OCI-M2 (cell line): ENCODE results near the gene CDK18.
"Not testable (repeated sequence)": the region's sequence is repeated elsewhere in the genome, so short reads cannot be mapped to it uniquely, and the experiment has no call there.

Source experiments
- DNase-seq: peaks from one replicate; lab custom pipeline; 2025; ENCODE audit not compliant: unreplicated experiment; lab: John Stamatoyannopoulos, UW

Gene CDK18

DNA sequence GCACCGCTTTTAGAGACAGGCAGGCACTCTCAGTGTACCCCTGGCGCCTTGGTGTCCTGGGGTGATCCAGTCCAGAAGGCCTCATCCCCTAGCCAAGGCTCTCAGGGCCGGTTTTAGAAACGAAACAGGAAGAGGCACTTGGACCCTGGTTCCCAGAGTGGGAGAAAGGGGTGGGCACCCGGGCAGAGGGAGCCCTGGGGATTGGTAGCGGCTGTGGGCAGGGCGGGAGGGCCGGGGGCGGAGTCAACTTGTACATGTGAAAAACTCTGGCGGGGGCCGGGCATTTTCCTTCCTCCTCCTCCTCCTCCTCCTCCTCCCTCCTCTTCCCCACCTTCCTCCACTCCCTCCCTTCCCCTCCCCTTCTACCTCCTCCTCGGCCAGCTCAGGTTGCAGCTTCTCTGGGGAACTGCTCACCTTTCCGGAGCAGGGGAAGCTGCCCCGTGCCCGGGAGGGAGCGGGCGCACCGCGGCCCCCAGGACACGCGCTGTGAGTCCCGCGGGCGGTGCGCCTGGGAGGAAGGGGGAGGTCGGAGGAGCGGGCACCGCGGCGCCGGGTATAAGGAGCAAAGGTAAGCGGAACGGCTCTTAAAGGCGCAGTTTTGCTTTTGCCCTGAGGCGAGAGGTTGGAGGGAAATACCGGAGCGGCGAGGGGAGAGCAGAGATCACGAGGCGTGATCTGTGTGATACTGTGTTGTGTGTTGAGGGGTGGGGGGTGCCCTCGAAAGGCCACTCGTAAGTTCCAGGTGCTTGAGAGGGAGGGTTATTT, at the start of gene CDK18:
TSS of gene CDK18 (plus strand) at position 359 of the 765 bp plus-strand sequence. CDS start 18,499 bp downstream, outside the sequence.
- no peak for DNase-seq

DNA sequence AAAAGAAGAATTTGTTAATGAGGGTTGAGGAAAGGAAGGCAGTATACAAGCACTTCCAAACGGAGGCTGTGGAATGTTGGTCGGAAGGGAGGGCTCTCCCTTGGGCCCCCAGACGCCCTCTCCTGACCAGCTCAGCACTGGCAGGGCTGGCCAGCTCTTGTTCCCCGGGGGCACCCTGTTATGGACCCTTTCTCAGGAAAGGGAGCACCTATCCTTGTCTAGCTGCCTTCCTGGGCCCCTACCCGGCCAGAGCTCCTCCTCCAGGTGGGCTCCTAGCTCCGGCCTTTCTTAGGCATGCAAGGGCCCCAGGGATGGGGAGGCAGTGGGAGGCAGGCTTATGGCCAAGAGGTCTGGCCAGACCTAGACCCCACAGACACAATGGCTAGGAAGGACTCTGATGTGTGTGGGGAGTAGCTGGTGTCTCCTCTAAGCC, 49.5 kb upstream of the CDK18 start:
- DNase-seq = no peak

DNA sequence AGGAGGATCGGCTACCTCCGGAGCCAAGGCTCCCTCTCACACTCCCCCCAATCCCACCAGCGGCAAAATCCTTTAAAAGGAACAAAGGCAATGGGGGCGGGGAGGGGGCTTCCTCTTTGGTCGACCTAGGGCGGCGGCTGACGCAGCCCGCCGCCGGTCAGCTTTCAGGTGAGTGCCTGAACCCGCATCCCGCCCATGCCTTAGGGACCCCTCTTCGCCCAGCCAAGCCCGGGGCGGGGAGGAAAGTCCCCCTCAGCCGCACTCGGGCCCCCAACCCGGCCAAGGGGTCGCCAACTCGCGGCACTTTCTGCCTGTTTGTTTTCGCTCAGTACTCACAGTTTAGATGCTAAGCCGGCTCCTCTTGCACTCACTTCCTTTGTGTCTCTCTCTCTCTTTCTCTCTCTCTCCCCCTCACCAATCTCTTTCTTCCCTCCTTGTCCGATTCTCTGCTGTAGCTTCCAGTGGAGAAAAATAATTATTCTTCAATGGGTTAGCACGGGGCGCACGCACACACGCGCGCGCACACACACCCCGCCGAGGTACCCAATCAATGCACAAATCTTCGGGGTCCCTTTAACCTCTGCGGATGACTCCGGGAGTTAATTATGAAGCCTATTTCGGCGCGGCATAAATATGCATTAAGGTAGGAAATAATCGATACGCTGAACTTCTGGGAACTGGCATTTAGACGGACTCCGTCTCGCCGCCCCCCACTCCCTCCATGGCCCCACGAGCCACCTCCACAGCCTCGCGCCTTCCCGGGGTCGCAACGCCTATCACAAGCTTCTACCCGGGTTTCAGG, 48.7 kb upstream of the CDK18 start, which contains the start of gene BLACAT1:
TSS of gene BLACAT1 (minus strand) at position 465 of the 802 bp plus-strand sequence.
- DNase-seq = no peak

DNA sequence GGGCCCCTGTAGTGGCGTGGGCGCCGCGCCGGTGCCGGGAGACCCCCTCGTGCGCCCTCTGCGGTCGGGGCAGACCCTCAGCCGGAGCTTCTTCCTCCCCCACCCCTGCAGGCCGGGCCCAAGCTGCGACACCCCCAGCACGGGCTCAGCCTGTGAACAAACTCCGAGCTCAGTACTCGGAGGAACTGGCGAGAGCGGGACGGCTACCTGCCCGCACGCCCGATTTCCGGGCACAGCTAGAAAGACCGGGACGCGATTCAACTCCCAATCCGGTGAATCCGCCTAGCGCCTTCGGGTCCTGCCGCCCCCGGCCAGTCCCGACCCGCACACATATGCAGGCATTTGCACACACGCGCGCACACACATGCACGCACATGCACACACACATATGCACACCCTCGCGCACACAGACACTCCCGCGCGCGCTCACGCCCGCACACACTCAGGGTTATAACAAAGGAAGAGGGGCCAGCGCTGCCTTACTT, 48.0 kb upstream of the CDK18 start:
- DNase-seq = no peak

DNA sequence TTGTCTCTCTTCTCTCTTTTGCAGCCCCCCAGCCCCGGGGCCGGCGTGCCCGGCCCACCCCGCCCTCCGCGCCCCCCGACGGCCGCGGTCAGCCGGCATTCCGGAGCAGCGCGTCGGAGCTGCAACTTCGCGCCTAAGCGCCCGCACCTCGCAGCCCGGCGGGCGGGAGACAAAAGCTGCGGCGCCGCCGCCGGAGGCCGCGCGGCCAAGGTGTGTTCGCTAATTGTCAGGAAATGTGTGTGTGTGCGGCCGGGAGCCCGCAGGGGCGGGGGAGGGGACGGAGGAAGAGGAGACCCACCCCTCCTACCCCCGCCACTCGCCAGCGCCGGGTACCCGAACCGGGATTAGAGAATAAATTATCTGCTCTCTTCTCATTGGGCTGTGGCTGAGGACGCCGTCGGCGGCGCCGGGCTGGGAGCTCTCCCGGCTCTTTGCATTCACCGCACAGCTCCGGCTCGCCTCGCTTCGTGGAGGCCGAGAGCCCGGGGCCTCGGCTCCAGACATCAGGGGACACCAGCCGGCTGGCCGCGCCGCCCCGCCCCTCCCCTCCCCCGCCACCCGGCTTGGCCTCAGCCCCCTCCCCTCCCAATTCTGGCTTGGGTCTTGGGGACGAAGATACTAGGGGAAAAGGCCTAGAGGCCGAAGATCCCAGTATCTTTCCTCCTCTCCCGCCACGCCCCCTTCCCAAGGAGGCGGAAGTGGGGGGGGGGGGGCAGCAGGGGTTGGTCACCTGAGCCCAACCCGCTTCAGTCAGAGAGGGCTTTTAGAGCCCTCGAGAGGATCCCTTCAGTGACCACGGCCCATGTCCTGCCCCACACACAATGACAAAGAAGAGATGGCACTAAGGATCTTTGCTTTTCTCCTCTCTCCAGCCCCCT, 47.4 kb upstream of the CDK18 start:
- no peak for DNase-seq

DNA sequence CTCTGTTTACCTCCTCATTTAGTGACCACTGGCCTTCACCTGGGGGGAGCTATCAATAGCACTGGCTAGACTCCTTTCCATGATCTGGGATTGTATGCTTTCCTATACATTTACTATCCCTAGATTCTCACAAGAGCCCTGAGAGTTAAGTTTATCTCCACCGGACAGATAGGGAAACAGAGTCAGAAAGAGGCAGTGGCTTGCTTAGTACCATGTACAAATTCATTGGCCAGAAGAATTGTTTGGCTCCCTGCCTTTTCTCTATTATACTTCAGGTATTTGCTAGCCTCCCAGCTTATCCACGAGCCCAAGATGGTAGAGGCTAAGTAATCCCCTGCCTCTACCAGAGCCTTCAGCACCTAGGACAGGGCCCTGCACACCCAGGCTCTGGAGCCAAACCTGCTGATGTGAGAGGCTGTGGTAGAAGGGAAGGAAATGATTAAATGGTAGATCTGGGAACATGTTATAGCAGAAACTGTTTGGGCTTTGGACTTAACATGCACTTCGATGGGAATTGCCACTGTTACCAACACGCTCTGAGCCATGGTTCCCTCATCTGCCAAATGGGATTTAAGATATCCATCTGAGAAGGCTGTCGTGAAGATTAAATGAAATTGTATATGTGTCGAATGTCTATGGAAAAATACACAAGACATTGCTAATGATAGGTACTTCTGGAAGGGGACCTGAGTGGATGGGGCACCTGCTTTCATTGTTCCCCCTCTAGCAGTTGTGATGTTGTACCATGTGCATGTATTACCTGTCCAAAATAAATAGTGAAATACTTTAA, 45.5 kb upstream of the CDK18 start:
- DNase-seq = no peak

DNA sequence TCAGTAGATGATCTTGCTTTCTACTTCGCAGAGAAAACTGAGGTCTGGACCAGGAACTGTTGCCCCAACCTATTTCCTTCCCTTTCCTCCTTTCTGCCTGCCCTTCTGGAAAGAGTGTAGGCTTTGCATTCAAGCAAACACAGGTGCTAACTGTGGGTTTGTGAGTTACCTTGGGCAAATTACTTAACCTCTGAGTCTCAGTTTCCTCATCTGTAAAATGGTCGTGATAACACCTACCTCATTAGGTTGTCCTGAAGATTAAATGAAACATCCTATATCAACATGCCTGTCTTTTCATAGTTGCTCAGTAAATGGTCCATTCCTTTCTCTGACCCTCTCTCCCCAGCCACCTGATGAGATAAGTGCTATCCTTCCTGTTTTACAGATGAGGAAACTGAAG, 39.1 kb upstream of the CDK18 start:
- no peak for DNase-seq

DNA sequence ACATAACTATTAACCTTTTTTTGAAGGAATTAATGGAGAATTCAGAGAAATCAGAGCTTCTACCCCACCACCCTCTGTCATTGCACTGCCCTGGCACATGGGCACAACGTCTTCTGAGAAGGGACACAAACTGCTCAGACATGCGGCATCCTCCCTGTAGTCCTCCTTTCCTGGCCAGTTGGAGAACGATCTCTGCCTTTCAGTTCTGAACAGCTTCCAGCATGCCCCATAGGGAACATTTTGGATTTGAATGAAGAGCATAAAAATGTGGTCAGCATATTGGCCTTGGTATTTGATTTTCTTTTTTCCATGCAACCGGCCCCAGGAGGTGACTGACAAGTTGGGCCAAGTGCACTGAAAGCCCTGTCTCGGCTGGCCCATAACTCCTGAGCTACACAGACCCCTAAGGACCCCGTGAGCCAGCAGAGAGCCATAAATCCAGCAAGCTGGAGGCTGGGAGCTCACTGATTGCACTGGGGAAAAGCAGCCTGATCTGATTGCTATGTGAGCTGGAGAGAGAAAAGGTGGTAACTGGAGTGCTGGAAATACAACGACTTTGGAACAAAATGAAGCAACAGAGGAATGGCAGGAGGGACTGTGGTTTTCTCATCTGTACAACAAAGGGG, 37.8 kb upstream of the CDK18 start:
- no peak for DNase-seq

DNA sequence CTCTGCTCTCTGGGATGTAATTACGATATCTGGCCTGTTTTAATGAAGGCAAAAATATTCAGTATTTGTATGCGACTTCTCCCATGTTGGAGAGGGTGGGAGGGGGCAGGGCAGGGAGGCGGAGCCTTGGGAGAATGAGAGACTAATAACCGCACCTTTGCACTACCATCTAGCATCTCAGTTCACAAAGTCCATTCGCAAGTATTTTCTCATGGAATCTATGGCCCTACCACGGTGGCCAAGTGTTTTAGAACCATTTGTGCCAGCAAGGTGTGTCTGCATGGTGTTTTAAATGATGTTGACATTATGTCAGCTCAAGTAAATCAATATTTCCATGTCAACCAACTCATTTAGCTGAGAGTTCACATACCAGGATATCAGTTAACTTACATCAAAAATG, 34.3 kb upstream of the CDK18 start:
- no peak for DNase-seq

DNA sequence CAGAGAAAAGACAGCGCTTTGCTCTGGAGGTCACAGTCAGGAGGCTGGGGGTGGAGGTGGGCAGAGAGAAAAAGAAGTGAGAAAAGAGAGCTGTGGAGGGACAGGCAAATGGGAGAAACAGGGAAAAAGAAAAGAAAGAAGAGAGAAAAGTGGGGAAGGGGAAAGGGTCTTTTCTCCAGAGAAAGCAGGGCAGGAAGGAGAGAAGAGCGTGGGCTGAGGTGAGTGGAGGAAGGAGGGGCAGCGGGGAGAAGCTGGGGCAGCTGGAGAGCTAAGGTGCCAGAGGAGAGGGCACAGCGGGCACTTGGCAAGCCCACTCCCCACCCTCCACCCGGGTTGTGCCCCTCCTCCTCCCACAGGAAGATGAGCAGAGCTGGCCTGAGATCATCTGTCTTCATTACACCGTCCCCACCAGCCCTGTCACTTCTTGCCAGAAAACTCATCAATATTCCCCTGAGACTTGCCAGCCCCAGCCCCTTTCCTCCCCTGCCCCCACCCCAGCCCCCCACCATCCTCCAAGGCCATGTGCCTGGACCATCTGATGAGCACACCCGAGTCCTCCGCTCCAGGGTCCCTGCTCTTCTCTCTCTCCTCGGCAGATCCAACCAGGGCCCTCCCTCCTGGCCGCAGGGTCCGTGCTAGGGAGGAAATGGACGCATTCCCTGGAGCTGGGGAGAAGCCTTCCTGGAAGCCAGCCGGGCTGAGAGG, 31.6 kb upstream of the CDK18 start:
- DNase-seq = no peak

DNA sequence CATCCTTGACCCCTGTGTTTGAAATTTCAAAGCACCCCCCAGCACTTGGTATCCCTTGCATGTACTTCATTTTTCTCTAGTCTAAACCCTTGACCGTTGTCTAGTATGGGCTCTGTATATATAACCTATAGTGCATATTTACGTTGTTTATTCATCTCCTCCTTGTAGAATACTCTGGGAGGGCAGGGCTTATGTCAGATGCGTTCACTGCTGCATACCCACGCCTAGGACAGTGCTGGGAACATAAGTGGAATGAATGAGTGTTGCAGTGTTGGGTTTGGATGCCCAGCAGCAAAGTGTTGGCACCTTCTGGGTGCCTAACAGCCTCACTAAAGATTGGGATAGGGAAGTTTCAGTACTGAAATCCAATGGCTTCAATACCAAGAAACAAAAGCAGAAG, 31.0 kb upstream of the CDK18 start:
- no peak for DNase-seq

DNA sequence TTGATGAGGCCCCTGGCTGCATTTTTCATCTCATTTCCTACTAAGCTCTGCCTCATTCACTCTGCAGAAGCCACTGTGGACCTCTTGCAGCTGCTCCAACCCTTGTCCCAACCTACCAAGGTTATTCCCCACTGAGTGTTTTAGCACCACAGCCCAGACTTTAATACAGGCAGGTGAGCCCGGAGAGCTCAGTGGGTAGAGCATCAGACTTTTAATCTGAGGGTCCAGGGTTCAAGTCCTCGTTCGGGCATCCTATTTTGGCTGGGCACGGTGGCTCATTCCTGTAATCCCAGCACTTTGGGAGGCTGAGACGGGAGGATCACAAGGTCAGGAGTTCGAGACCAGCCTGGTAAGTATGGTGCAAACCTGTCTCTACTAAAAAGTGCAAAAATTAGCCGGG, 30.5 kb upstream of the CDK18 start:
- DNase-seq = no peak

DNA sequence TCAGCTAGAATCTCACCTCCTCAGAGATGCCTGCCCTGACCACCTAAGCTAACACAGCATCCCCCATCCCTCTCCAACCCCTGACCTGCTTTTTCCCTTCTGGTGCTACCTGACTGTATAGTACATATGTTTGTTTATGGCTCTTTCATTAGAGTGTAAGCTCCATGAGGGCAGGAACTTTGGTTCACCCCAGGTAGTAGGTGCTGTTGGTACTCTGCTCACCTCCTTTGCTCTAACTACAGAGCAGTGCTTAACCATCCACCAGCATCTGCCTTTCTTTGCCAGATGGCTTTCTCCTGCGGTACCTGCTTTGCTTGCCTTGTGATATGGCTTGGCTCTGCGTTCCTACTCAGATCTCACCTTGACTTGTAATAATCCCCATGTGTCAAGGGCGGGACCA, 29.9 kb upstream of the CDK18 start:
- DNase-seq = no peak

DNA sequence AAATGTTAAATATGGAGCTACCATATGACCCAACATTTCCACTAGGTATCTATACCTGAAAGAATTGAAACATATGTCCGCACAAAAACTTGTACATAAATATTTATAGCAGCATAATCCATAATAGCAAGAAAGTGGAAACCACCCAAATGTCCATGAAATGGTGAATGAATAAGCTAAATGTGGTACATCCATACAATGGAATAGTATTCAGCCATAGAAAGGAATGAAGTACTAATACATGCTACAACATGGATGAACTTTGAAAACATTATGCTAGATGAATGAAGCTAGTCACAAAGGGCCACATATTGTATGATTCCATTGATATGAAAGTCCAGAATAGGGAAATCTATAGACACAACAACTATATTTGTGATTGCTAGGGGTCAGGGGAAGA, 28.6 kb upstream of the CDK18 start:
- no peak for DNase-seq

DNA sequence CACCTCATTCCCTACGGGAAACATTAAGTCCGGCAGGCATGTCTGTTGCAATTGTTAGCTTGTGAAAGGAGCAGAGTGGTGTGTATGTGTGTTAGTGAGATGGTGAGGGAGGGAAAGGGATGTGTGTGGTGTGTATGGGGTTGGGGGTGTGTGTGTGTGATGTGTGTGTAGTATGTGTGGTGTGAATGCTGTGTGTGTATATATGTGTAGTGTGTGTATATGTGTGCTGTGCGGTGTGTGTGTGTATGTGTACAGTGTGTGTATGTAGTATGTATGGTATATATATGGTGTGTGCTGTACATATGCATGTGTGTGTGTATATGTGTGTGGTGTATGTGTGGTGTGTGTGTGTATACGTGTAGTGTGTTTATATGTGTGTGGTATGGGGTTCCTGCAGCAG, 27.8 kb upstream of the CDK18 start:
- no peak for DNase-seq

DNA sequence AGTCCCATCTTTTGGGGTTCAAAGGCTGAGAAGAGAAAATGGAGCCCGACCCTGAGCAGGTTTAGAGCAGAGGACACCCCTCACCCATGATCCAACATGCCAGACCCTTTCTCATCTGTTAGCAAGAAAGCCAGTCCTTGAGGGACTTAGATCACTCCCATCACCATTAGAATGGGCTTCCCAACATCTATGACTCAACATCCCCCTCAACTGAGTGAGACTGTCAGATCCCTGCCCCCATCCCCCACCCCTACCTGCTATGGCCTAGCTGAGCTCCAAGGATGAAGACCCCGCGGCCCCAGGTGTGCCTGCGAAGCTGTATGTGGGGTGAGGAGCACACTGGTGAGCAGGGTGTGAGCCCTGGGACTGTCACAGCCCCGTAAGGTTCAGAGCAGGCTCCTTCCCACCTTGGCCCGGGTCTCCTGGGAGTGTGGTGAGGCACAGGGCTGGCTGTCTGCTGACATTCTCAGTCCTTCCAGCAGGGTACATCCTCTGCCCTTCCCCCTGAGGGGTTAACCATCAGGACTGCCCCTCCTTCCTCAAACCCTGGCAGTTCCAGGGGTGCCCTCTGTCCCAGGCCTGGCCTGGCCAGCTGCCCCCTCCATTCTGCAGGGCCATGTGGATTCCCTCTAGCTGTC, 27.2 kb upstream of the CDK18 start:
- no peak for DNase-seq

DNA sequence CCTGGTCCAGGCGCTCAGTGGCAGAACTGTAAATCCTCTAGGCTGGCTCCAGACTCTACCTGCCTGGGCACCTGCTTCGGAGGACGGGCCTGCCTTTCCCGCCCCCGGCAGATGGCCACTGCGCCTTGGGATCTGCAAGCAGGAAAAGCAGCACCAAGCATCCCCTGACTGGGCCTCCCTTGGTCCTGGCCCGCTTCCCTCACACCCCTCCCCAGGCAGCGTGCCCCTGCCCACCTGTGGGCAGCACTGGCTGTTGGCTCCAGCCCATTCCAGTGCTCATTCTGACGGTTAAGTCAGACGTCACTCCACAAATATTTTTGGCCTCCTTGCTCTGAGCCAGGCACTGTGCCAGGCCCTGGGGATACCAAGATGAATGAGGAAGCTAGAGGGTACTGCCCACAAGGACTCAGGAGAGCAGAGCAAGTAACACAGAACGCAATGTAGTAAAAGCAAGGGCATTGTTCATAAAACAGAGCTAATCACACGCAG, 26.7 kb upstream of the CDK18 start:
- no peak for DNase-seq

DNA sequence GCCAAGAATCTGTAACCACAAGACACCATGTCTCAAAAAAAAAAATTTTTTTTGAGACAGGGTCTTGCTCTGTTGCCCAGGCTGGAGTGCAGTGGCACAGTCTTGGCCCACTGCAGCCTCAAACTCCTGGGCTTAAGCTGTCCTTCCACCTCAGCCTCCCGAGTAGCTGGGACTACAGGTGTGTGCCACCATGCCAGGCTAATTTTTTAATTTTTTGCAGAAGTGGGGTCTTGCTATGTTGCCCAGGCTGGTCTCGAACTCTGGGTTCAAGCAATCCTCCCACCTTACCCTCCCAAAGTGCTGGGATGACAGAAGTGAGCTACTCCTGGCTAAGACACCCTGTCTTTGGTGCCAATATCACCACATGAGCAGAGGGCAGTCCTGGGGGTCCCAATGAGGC, 25.5 kb upstream of the CDK18 start:
- not testable (repeated sequence) for DNase-seq
